ENCODE results near the gene ADAM19.

Gene ADAM19

DNA sequence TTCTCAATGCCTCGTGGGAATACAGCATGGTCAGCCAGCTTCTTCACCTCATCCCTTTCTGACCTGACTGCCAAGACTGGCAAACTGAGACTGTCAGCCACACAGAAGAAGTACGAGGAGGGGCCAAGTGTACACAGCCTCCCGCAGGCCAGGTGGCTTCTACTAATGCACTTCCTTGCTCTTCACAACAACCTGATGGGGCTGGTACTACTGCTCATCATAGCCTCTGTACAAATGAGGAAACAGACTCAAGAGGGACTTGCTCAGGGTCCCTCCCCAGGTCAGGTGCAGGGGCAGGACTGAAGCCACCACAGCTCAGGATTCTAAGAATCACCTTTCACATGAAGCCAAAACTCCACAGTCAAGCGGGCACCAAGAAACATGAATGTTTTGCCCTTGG, 94.3 kb downstream of the ADAM19 start:
- DNase-seq: no peak

DNA sequence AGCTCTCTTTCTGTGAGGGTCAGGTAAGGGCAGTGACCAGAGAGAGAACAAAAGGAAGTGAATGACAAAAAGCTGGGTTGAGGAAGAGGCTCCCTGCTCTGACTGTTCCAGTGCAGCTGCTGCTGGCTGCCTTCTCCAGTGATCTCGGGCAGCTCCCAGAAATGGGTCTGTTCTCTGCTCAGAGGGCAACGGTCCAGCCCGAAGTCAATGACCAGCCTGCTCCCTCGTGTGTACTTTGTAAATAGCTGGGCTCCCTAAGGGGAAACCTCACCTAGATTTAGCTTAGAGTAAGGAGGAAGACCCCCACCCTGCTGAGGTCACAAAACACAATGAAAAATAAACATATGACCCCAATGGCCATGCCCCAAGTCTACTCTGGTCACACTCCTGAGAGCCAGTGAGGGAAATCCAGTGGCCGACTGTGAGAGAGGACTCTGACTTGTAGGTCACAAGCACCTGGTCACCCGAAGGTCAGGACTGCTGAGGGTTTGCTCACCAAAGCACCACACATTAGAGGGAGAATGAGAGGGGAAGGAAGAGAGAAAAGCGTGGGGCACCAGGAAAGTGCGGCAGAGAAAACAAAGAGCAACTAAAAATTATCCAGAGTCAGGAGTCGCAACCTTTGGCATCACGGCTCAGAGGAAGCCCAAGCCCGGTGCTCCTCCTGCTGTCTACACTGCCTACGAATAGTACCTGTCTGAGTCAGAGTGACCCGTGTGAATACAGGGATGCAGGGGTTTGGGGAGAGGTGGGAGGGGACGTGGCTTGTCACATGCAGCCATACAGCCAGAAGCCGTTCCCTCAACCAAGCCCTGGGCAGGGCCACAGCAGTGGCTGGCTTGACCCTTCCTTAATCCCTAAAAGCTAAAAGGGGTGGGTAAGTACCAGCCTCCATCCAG, 95.7 kb downstream of the ADAM19 start:
- no peak for DNase-seq

DNA sequence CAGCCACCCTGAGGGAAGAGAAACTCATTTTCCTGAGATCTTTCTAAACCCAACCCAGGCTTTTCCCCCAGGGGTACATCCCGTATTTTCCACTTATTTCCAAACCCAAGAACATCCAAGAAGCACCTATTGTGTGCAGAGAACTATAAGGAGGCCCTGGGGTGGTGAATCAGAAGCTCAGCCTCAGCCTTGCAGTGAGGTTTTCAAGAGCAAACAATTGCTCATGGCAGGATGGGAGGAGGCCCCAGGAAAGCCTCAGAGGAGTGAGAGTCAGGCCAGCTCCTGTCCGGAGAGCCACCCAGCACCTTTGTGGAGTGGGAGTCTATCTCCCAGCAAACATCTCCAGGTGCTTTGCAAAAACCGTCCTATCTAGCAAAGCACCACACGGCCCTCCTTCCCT, 96.4 kb downstream of the ADAM19 start:
- DNase-seq: no peak

DNA sequence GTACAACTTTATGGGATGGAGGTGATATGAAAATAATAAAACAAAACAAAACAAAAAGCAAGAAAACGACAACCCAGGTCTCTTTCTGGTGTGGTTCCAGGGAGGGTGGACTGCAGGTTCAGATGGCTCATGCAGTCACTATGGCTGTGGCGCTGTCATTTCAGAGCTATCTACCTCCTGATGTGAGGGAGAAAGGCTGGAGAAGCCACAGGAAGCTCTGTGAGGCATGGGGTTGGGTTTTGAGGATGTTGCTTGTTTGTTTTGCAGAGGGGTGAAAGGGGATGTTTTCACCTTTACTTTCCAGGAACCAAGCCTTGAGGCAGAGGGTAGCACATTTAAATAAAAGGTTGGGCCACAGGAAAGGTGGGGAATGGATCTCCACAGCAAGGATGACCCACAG, 96.8 kb downstream of the ADAM19 start:
- DNase-seq: no peak

DNA sequence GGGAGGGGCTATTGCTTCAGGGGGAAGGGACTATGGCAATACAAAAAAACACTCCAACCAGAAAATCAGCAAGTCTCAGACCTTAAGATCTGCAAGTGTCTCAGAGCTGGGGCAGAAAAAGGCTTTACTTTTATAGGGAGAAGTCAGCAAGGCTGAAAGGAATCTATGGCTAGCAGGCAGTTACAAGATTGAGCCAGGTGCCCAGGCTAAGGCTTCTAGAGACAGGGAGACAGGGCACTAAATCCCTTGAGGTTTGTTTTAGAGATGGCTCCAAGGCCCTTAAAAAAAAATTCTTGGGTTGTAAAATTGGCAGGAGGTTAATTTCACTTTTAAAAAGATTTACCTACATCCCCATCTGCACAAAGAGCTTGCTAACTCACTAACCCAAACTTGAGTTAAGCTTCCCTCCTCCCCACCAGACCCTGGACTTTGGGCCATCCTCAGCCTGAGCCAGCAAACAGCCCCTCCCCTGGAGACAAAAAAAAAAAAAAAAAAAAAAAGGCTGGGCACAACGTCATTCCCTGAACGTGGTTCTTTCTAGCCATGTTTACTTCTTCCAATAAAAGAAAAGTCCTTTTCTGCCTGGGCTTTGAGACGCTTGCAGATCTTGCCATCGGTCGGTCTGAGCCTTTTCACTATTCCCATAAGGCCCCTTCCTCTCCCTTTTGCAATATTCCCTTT, 97.6 kb downstream of the ADAM19 start:
- DNase-seq: no peak

DNA sequence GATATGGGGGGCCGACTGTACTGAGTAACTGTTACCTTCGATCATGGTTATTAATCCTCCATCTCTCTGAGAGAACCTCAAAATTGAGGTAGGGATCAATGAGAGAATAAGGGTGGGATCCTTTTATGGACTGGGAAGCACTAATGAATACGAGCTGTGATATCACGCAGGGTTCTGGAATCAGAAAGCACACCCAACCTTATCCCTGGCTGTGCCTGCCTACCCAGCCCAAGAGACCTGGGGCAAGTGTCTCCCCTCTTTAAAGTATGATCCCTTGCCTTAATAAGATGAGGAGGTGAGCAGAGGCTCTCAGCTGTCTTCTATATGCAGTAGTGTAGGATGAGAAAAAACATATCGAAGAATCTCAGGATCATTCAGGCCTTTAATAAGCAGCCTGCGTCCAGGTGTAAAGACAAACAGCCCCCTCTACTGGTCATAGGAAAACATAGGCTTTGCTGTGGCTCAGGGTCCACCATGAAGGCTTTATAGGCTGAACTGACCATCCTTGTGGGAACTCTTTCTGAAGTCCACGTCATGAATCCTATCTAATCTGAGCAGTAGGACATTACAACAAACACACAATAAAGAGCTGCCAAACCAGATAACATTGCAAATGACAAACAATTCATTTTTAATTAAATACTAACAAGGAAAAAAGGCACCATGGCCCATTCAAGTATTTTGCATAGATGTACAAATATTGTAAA, 98.7 kb downstream of the ADAM19 start:
- DNase-seq: peak; percentile 4

DNA sequence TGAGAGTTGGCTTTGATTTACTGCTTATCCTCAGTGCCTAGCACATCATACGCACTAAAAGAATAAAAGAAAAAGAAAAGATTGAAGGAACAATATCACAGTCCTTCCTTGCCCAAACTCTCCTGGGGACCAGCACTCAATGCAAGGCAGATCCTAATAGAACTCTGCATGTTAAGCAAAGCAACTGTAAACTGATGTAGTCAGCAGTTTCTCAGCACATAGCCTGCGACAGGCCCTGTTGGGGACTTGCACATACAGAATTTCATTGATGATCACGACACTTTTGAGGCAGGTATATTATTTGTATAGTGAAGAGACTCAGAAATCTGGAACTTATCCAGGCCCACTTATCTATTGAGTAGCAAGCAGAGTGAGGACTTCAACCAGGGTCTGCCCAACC, 100.1 kb downstream of the ADAM19 start:
- no peak for DNase-seq

DNA sequence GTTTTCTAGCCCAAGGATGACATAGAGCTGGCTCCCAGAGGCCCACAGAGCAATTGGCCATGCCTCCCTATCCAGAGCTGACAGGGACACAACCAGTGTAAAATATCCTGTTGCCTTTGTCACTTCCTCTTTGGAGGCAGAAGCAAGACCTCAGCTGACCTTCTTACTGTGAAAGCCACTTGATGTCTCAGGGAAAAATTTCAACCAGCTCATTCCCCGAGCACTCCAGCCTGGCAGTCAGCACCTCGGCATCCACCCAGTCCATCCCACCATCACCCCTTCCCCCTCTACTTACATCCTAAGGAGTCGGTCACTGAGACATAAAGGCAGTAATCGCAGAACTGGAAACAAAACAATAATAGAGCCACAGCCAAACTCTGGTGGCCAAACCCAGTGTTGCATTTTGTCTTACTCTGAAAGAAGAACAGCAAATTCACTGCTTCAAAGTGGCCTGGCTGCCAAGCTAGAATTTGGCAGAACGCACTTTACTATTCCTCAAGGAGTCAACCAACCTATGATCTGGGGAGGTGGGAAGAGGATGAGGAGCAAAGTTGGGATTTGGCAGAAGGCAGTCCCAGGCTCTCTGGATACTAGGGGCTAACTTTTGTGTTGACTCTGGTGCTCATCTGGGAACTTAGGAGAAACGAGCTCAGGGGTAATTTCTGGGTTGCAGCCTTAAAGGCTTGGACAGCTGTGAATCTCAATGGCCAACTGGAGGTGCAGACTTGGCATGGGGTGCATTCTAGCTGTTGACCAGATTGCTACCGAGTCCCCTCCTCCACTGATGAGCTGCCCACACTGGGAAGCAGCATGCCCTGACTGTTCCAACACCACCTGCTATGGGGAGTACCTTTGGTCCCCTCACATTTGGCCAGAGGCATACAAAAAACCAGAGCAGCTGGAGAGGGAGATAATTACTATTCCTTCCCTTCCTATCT, 101.9 kb downstream of the ADAM19 start:
- DNase-seq: no peak

DNA sequence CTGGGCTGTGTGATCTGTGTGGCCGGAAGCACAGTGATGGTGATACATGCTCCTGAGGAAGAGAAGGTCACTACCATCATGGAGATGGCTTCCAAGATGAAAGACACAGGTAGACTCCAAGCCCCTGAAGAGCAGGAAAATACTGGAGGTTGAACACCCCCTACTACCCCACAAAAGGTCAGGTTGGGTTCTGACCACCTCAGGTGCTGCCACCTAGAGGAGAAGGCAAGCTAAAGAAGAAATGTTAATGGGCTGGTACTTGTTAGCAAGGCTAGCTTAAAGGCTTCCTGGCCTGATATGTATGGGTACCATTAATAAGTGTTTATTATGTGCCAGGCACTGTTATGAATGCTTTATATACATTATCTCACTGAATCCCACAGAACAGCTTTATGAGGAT, 103.9 kb downstream of the ADAM19 start:
- no peak for DNase-seq

DNA sequence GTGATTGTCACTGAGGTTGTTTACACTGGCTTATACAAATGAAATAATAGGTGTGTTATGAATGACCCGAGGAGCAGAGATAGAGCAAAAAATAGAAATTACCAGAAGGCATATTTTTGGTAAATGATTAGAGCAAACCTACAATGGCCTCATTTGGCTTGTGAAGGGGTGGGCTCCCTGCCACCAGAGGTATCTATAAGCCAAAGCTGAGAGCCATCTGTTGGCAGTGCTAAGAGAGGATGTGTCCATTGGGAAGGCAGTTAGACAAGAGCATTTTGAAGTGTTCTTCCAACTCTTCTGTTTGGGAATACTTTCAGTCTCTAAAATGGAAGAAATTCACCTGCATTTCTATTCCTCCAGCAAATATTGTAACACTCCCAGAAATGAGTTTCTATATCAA, 104.9 kb downstream of the ADAM19 start:
- DNase-seq: no peak

DNA sequence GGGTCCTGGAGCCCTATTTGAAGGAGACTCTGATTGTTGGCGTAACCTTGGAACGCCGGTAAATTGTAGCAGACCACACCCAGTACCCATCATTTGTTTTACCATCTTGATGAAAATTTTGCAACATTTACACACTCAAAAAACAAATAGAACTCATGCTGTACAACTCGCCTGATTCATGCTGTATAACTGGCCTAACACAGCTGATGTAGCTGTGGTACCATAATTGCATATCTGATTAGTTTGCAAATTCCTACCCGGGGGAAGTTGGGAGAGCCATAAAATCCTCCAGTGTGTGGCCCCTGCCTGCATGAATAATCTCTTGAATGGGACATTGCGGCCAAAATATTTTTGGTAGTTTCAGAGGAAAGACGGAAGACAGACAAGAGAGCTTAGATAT, 105.9 kb downstream of the ADAM19 start:
- DNase-seq: no peak

DNA sequence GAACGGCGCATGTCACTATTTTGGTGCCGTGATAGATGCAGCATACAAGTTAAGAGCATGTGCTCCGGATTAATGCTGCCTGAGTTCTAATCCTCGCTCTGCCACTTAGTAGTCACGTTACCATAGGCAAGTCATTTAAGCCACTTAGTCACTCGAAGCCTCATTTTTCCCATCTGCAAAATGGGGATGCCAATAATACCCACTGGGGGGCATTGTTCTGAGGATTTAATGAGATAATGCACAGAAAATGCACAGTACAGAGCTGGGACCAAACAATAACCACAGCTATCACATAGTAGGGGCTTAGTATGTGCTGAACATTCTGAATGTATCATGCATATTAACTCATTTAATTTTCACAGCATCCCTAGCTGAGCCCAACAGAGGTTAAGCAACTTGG, 106.5 kb downstream of the ADAM19 start:
- no peak for DNase-seq

DNA sequence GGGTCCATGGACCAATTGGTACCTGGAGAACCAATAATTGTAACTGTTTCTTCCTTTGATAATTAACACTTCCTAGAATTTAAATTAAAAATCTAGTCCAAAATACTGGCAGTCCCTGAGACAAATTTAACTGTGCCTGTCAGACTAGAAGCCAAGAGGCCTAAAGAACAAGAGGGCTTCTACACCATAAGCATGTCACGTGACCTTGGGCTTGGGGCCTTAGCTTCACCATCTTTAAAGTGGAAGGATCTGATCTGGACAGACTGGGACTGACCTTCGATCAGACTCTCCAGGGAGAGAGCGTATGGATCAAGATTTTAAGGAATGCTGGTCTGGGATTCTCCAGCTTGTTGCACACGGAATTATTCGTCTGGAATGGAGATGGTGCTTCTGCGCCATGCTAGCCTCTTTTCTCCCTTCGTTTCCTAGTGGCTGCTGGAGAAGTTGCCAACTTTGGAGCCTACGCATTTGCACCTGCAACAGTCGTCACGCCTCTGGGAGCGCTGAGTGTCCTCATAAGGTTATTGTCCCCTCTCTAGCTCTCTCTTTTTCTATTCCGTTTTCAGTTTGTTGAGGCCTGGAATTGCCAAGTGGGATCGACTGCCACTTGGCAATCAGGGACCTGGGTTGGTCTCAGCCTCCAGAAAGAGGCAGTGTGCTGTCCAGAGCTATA, 107.1 kb downstream of the ADAM19 start:
- no peak for DNase-seq

DNA sequence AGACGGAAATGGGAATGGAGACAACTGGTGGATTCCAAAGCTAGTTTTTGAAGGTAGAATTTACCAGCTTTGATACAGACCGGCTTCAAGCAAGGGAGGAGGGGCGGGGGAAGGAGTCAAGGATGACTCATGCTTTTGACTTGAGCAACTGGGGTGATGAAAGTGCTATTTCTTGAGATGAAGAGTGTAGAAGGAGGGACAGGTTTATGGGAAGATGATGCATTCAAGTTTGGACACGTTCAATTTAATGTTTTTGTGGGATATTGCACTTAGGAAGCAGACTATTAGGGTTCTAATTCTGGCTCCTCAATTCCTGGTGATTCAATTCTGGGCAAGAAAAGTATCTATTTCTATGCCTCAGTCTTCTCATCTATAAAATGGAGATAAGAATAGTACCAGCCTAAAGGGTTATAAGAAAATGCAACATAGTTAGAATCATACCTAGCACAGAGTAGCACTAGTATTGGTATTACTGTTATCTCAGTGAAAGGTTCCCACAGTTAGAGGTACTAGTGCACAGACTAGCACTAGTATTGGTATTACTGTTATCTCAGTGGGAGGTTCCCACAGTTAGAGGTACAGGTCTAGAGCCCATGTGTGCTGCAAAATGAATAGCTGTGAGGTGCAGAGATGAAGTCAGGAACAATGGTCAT, 110.9 kb downstream of the ADAM19 start:
- peak; percentile 55 for DNase-seq

DNA sequence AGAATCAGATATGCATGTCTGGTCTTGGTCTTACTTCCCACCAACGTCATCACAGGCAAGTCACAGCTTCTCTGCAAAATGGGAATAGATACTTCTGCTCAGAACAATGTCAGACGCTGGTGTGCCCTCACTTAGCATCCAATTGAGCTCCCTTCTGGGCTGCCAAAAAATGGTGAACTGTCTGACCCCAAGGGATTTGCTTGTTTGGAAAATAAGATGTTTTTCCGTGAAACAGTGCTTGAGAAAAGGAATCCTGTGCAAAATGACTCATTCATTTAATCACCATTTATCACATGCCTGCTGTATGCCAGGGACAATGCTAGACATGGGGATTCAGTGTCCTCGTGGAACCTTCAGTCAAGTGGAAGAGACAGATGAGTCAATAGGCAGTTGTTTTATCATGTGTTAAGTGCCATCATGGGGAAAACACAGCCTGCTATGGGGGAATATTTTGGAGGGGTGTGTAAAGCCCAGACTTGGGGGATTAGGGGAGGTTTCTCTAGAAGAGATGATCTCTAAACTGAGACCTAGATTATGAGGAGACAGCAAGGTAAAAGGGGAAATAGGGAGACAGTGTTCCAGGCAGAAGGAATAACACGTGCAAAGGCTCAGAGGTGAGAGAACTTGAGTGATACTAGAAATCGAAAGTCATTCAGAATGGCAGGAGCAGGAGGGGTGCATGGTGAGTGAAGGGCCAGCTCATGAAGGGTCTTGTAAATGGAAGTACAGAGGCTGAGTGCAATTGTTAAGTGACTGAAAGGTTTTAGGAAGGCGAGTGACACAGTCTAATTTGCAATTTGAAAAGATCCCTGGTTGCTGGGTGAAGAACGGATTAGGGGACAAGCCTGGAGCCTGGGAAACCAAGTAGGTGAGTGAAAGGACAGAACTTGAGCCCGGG, 111.7 kb downstream of the ADAM19 start:
- DNase-seq: no peak

DNA sequence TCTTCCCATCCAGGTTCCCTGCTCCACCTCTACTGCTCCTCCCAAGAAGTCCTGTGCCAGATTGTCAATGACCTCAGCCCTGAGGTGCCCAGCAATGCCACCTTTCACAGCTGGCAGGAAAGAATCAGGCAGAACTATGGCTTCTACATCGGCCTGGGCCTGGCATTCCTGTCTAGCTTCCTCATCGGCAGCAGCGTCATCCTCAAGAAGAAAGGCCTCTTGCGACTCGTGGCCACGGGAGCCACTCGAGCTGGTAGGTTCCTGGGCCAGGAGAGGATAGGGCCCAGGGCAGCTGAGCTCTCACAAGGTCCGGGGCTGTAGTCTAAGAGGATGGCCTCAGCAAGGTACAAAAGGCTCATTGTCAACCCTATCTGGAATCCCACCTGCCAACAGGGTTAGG, 112.5 kb downstream of the ADAM19 start:
- DNase-seq: no peak

DNA sequence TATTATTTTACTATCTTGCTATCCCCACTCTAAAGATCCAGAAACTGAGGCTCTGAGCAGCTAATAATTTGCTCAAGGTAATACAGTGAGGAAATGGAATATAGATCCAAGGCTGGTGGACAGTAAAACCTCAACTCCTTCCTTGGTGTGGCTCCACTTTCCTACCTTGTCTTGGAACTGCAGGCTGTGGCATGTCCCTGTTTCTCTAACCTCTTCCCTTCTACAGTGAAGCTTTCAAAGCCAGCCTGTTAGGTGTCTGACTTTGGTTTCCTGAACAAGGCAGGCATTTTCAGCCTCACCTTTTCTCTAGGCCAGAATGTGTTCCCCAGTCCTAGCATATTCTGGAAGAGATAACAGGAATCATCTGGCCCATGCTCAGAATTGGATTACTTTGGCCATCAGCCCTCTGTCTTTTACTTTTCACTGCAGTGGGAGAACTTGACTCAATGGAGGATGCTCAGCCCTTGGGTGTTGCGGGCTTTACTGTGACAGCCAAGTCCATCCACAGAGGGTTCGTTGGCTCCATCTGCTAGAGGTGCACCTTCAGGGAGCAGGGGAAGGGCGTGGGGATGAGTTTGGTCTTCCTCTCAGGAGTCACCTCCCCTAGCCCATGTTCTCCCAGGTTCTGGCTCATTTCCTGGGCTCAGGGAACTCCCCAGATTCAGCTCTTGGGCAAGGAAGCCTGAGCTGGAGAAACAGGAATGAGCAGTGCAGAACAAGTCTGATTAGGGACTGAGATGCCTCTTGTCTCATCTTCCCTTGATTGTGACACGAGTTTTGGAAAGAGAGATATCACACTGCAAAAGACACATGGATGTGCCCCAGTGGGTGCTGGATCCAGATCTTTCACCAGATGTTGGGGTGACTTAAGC, 114.4 kb downstream of the ADAM19 start:
- no peak for DNase-seq

DNA sequence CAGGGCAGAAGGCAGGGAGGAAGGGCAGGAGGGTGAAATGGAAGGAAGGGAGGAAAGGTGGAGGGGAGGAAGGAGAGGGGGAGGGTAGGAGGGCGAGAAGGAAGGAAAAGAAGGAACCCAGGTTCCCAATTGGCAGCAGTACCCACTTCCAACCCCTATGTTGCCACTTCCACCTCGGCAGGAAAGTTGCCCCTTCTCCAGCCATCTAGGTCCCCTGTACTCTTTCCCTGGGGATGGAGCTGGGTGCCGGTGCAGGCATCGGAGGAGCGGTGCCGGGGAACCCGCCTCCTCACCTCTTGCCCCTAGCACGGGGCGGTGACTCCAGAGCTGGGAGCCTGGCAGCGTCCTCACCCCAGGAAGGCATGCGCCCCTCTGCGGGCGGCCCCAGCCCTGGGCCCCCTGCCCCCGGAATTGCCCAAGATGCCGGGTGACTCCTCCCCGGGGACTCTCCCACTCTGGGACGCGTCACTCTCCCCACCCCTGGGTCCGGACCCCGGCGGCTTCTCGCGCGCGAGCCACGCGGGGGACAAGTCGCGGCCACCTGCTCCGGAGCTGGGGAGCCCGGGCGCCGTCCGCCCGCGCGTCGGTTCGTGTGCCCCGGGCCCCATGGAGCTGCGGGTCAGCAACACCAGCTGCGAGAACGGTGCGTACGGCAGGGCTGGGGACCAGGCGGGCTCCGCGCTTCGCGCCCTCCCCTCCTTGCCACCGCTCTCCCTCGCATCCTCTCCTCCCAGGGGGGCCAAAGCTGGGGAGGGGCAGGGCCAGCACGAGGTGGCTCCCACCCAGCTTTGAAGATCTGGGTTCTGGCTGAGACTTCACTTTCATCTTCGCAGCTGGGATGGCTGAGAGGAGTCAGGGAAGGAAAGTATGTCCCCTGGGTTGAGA, 115.6 kb downstream of the ADAM19 start, which contains the start of gene NIPAL4:
Gene NIPAL4, plus strand, starts transcription at position 499 of the 885 bp plus-strand sequence. Its CDS starts 108 bp downstream, at position 607.
- no peak for DNase-seq
